Measurements from ENCODE around the gene ATP5PF.
"Not testable (repeated sequence)": the region's sequence is repeated elsewhere in the genome, so short reads cannot be mapped to it uniquely, and the experiment has no call there.

ATP5PF gene, protein sequence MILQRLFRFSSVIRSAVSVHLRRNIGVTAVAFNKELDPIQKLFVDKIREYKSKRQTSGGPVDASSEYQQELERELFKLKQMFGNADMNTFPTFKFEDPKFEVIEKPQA

DNA sequence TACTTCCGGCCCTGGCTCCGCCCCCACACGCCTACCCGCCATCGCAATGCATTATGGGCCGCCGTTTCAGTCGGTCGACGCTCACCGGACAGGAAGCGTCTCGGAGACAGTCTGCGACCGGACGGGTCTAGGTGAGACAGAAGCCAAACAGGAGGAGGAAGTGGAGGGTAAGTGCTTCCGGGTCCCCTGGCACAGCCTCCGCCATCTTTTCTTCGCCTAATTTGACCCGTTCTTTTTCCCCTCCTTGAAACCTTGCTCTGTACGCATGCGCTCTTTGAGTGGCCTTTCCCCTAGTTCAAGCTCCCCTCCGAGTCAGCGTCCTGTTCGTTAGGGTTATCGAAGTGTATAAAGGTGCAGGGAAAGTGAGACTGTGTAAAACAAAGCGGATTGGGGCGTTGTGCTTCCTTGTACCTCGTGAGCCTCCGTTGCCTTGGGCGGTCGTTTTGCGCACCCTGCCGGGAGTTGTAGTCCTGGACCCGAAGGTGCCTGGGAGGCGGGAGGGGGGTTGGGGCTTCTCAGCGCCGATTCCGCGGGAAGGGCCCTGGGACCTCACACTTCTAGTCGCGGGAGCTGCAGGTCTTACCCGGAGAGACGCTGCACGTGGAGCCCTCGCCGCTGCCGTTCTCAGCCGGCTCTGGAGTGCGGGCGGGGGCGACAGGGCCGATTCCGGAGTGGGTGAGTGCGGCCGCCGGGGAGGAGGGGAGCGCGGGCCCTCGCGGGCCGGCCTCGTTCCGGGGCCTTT is at the start of gene ATP5PF, which contains the start of gene GABPA:
Gene ATP5PF (minus strand): TSS at position 1 of the 742 bp plus-strand sequence. CDS start 5,110 bp downstream, outside the sequence.
Gene GABPA (plus strand): TSS at position 69 of the 742 bp plus-strand sequence. CDS start 6,627 bp downstream, outside the sequence.
- peak; percentile 91 for DNase-seq (ENCODE audit: low spot score)
- TF ChIP-seq, protein P1, sequence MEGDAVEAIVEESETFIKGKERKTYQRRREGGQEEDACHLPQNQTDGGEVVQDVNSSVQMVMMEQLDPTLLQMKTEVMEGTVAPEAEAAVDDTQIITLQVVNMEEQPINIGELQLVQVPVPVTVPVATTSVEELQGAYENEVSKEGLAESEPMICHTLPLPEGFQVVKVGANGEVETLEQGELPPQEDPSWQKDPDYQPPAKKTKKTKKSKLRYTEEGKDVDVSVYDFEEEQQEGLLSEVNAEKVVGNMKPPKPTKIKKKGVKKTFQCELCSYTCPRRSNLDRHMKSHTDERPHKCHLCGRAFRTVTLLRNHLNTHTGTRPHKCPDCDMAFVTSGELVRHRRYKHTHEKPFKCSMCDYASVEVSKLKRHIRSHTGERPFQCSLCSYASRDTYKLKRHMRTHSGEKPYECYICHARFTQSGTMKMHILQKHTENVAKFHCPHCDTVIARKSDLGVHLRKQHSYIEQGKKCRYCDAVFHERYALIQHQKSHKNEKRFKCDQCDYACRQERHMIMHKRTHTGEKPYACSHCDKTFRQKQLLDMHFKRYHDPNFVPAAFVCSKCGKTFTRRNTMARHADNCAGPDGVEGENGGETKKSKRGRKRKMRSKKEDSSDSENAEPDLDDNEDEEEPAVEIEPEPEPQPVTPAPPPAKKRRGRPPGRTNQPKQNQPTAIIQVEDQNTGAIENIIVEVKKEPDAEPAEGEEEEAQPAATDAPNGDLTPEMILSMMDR (IDR thresholded peaks at IDR 0.05; ENCODE audit: extremely low read depth, insufficient read depth, missing control alignments), result peak; percentile 8
- in situ Hi-C loops (cut with MboI; ENCODE audit: low pct_unique_long_range_greater_than_20kb, low sequenced_read_pairs, unreplicated experiment), result no loop called here

DNA sequence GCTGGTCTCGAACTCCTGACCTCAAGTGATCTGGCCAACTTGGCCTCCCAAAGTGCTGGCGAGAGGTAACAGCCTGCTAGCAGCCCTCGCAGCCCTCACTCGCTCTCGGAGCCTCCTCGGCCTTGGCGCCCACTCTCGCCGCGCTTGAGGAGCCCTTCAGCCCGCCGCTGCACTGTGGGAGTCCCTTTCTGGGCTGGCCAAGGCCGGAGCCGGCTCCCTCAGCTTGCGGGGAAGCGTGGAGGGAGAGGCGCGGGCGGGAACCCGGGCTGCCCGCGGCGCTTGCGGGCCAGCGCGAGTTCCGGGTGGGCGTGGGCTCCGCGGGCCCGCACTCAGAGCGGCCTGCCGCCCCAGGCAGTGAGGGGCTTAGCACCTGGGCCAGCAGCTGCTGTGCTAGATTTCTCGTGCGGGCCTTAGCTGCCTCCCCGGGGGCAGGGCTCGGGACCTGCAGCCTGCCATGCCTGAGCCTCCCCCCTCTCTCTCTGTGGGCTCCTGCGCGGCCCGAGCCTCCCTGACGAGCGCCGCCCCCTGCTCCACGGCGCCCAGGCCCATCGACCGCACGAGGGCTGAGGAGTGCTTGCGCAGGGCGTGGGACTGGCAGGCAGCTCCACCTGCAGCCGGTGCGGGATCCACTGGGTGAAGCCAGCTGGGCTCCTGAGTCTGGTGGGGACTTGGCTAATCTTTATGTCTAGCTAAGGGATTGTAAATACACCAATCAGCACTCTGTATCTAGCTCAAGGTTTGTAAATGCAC is 43.6 kb upstream of the ATP5PF start:
- DNase-seq (ENCODE audit: low spot score); in situ Hi-C loops (cut with MboI; ENCODE audit: low pct_unique_long_range_greater_than_20kb, low sequenced_read_pairs, unreplicated experiment): not testable (repeated sequence)

DNA sequence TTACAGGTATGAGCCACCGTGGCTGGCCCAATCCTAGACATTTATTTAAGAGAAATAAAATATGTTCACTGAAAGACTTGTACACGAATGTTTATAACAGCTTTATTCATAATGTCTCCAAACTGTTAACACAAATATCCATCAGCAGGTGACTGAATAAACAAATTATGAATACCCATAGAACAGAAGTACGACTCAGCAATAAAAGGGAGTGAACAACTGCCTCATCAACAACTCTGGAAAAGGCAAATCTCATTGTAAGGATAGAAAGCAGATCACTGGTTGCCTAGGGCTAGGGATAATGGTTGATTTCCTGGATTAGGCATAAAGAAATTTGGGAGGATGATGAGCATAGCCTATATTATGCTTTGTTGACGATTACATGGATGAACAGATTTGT is 41.7 kb upstream of the ATP5PF start:
- in situ Hi-C loops (cut with MboI; ENCODE audit: low pct_unique_long_range_greater_than_20kb, low sequenced_read_pairs, unreplicated experiment), result no loop called here
- no peak for DNase-seq (ENCODE audit: low spot score)
- TF ChIP-seq, protein P1 (IDR thresholded peaks at IDR 0.05; ENCODE audit: extremely low read depth, insufficient read depth, missing control alignments), result no peak

DNA sequence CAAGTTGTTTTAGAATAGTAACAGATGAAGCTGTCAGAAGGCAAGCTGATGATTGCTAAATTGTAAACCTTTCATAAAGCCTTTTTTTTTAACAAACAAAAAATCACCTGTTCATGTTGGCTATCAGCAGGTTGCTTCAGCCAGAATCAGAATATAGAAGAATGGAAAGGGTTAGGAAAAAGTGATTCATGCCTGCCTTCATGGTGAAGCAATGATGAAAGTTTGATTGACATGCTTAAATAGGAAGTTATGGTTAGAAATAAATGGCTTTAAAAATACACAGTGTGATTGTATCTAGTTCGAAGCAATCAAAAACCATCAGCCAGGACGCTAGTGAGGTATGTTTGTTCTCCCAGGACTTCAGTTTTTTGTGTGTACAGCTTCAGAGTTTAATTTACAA is 38.0 kb upstream of the ATP5PF start:
- TF ChIP-seq, protein P1 (IDR thresholded peaks at IDR 0.05; ENCODE audit: extremely low read depth, insufficient read depth, missing control alignments), result no peak
- in situ Hi-C loops (cut with MboI; ENCODE audit: low pct_unique_long_range_greater_than_20kb, low sequenced_read_pairs, unreplicated experiment), result no loop called here
- DNase-seq (ENCODE audit: low spot score), result no peak

DNA sequence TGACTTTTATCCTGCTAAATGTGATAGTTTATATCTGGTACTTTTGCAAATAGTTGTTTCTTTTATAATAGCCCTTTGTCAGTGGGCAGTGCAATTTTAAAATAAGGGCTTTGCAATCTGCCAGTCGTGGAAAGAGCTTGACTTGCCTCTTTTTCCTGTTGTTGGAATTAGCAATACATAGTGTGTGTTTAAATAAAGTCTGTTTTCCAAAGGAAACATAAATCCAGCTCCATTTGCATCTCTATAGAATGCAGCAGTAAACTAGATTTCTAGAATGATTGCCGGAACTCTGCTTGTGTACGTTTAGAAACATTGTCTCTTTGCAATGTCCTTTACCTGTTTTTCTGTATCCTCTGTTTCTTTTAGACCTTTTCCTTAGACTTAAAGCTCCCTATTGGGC is 33.2 kb upstream of the ATP5PF start:
- no peak for DNase-seq (ENCODE audit: low spot score)
- TF ChIP-seq, protein P1 (IDR thresholded peaks at IDR 0.05; ENCODE audit: extremely low read depth, insufficient read depth, missing control alignments), result no peak
- in situ Hi-C loops (cut with MboI; ENCODE audit: low pct_unique_long_range_greater_than_20kb, low sequenced_read_pairs, unreplicated experiment), result no loop called here

DNA sequence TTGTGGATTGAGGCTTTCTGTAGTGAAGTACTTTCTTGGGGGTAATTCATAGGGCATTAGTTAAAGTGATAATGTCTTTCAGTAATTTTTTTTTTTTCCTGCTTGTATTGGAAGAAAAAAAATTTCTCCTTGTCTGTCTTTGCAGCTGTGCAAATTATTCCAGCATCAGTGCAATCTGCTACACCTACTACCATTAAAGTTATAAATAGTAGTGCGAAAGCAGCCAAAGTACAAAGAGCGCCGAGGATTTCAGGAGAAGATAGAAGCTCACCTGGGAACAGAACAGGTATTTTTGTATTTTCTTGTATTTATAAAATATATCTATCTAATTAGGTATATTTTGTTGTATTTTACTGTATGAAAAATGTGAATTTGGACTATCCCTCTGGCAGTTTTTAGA is 29.4 kb upstream of the ATP5PF start:
- TF ChIP-seq, protein P1 (IDR thresholded peaks at IDR 0.05; ENCODE audit: extremely low read depth, insufficient read depth, missing control alignments), result no peak
- DNase-seq (ENCODE audit: low spot score), result no peak
- in situ Hi-C loops (cut with MboI; ENCODE audit: low pct_unique_long_range_greater_than_20kb, low sequenced_read_pairs, unreplicated experiment), result no loop called here

DNA sequence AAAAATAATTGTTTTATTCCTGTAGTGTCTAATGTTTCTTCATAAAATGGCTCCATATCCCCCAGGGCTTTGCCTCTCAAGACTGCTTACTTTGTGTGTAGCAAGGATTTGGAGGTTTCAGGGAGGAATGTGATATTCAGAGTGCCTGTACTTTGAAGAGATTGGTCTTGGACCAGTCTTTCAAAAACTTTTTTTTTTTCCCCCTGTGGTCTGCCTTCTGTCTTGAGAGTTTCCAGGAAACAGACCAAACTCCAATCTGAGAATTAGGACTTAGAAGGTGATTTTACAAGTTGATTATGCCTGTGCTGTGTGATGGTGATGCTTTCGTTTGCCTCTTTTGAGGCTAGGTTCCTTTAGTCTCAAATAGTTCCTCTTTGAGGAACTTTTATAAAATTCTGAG is 26.0 kb upstream of the ATP5PF start:
- in situ Hi-C loops (cut with MboI; ENCODE audit: low pct_unique_long_range_greater_than_20kb, low sequenced_read_pairs, unreplicated experiment), result no loop called here
- TF ChIP-seq, protein P1 (IDR thresholded peaks at IDR 0.05; ENCODE audit: extremely low read depth, insufficient read depth, missing control alignments), result no peak
- DNase-seq (ENCODE audit: low spot score), result no peak

Measured in GM13977 (cell line).